ENCODE measurements around the gene MTARC1. TPM values are rescaled to one million over a fixed set of nuclear protein-coding genes. Genes with fewer than 3 reads are reported as not detected.

Gene MTARC1
- total and polyA plus RNA-seq, 2 of the 4 experiments (the other 2 are of a cell fraction): 0.18 to 0.55 TPM

- Histone ChIP-seq H3K4me1 (ENCODE audit: control insufficient read depth, insufficient read depth, low read length) (no peaks in the 10 kb centered on the region), H2BK20ac (ENCODE audit: low read depth, low read length) (no peak overlapping the region), H3K56ac (ENCODE audit: extremely low read depth, insufficient read depth, low read length) (no peak overlapping the region), H3K9me3 (ENCODE audit: control insufficient read depth, insufficient read depth, low read length) (no peaks in the 10 kb centered on the region), H2BK15ac (ENCODE audit: low read depth, low read length) (no peak overlapping the region), H2AK5ac (ENCODE audit: low read depth, low read length) (no peak overlapping the region), H3K4ac (ENCODE audit: low read depth, low read length) (no peak overlapping the region), H2BK5ac (ENCODE audit: low read depth, low read length, poor library complexity, severe bottlenecking) (no peak overlapping the region), H3K18ac (ENCODE audit: low read depth, low read length) (no peak overlapping the region), H3K27ac (ENCODE audit: insufficient read depth, low read length) (no peak overlapping the region), H3K79me1 (ENCODE audit: low read depth in 1 of 2, low read length in 2 of 2) (no peaks in the 10 kb centered on the region), H3K4me2 (ENCODE audit: low read depth, low read length) (no peak overlapping the region), H3K9me1 (ENCODE audit: insufficient read depth, low read length) (no peaks in the 10 kb centered on the region), H3K14ac (replicated peaks; ENCODE audit: low read depth, low read length) (no peak overlapping the region), H3K27me3 (ENCODE audit: control insufficient read depth, insufficient read depth, low read length) (no peaks in the 10 kb centered on the region; the same call in 1 of the 2 replicates), H4K8ac (ENCODE audit: low read depth in 2 of 2, low read length in 2 of 2) (no peak overlapping the region), H2BK120ac (ENCODE audit: low read depth, low read length) (no peak overlapping the region), H2AK9ac (replicated peaks; ENCODE audit: low read depth, low read length, poor library complexity) (no peak overlapping the region), H4K20me1 (ENCODE audit: insufficient read depth, low read length) (no peaks in the 10 kb centered on the region), H4K91ac (ENCODE audit: insufficient read depth, low read depth, low read length) (no peak overlapping the region), H4K5ac (ENCODE audit: low read depth, low read length) (no peak overlapping the region), H2AFZ (replicated peaks; ENCODE audit: low read length, poor library complexity) (no peak overlapping the region), H3K4me3 (ENCODE audit: insufficient read depth, low read depth, low read length) (no peak overlapping the region), H3K9ac (ENCODE audit: low read depth, low read length) (no peak overlapping the region), H3K23ac (ENCODE audit: low read depth, low read length) (no peak overlapping the region), H3K36me3 (ENCODE audit: control insufficient read depth, insufficient read depth, low read length) (no peaks in the 10 kb centered on the region)
- WGBS, 2 experiments (ENCODE audit: extremely low coverage in 2 of 2, insufficient read length in 1 of 2): 70% methylated on average over 4 of the region's 7 CpGs; no CpG with 5 or more reads in 1 of the 2 experiments
- CTCF ChIA-PET: interaction anchor here (0.6 to 0.7 kb wide), 4 partner anchors 295 to 1798 kb away, joined by 3 to 9 read pairs (median 4); no protein-coding TSS in a partner anchor
- dilution Hi-C loops (cut with HindIII; ENCODE audit: low sequenced_read_pairs, unreplicated experiment) (no loop called here), in situ Hi-C loops (cut with MboI; ENCODE audit: low sequenced_read_pairs) (no loop called here), intact Hi-C loops (cut with micrococcal nuclease) (no loop called here)
- ATAC-seq (ENCODE audit: low read depth) (no peak), DNase-seq (no peak)
- POLR2A ChIA-PET (ENCODE audit: unreplicated experiment): no interaction called here
- TF ChIP-seq NFE2L2 (IDR thresholded peaks at IDR 0.05; ENCODE audit: low read depth, low read length) (no peak), FOS (IDR thresholded peaks at IDR 0.05; ENCODE audit: low read depth, low read length) (no peak), MXI1 (IDR thresholded peaks at IDR 0.05; ENCODE audit: borderline replicate concordance, low read depth, low read length) (no peak), RAD21 (IDR thresholded peaks at IDR 0.05; ENCODE audit: low read length) (no peak), POLR2A (IDR thresholded peaks at IDR 0.05; ENCODE audit: low read depth, low read length) (no peak), RCOR1 (IDR thresholded peaks at IDR 0.05; ENCODE audit: insufficient replicate concordance, low read length) (no peak), MAZ (IDR thresholded peaks at IDR 0.05; ENCODE audit: borderline replicate concordance, low read depth, low read length) (no peak), MAFK (IDR thresholded peaks at IDR 0.05; ENCODE audit: low read depth, low read length) (no peak), SMC3 (IDR thresholded peaks at IDR 0.05; ENCODE audit: low read depth, low read length) (no peak), RFX5 (IDR thresholded peaks at IDR 0.05; ENCODE audit: low read depth, low read length) (no peak), USF2 (IDR thresholded peaks at IDR 0.05; ENCODE audit: low read depth, low read length) (no peak), ELK1 (IDR thresholded peaks at IDR 0.05; ENCODE audit: borderline replicate concordance, low read depth, low read length) (no peak), CTCF (conservative IDR thresholded peaks at IDR 0.05; ENCODE audit: low read depth, low read length) (no peak), CEBPB (IDR thresholded peaks at IDR 0.05; ENCODE audit: low read depth, low read length) (no peak), CHD1 (IDR thresholded peaks at IDR 0.05; ENCODE audit: low read depth, low read length) (no peak)
- no TSS peak for BruUV-seq (replicated peaks)
These were observed 2.2 kb downstream of the MTARC1 start for GRCh38 chr1:220788900-220789299.

All from IMR-90 (cell line).